Measurements from ENCODE around the gene CARS1.

Gene CARS1

DNA sequence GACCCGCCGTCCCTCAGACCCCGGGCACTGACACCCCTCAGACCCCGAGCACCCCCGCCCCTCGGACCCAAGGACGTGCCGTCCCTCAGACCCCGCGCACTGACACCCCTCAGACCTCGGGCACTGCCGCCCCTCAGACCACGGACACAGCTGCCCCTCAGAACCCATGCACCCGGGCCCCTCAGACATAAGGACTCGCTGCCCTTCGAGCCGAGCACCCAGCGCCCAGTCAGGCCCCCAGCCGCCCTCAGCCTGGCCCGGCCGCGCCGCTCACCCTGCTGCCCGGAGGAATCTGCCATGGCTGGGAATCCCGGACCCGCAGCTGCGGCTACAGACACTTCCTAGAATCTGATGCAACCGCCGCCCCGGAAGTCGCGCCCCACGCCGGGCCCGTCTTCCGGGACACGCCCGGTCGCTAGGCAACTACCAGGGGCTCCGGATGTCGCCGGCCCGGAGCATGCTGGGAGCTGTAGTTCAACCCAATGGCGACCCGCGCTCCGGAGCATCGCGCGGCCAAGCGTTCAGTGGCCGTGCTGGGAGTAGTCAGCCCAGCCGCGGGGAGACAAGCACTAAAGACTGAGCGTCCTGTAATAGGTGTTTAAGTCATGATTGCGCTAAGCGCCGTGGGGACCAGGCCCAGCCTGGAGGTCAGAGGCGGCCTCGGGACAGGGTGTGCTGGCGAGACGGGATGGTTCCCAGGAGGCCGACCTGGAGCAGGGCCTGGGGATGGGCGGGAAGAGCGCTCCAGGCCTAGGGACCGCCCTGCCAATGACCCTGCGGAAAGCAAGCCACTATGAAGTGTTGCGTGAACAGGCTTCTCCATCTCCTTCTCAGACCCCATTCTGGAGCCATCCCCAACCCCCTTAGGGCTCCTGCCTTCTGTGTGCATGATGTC lies at the start of gene CARS1:
TSS of gene CARS1 (minus strand) at position 355 of the 895 bp plus-strand sequence. CDS start at position 299, 56 bp downstream.
- peak; percentile 97 for DNase-seq

DNA sequence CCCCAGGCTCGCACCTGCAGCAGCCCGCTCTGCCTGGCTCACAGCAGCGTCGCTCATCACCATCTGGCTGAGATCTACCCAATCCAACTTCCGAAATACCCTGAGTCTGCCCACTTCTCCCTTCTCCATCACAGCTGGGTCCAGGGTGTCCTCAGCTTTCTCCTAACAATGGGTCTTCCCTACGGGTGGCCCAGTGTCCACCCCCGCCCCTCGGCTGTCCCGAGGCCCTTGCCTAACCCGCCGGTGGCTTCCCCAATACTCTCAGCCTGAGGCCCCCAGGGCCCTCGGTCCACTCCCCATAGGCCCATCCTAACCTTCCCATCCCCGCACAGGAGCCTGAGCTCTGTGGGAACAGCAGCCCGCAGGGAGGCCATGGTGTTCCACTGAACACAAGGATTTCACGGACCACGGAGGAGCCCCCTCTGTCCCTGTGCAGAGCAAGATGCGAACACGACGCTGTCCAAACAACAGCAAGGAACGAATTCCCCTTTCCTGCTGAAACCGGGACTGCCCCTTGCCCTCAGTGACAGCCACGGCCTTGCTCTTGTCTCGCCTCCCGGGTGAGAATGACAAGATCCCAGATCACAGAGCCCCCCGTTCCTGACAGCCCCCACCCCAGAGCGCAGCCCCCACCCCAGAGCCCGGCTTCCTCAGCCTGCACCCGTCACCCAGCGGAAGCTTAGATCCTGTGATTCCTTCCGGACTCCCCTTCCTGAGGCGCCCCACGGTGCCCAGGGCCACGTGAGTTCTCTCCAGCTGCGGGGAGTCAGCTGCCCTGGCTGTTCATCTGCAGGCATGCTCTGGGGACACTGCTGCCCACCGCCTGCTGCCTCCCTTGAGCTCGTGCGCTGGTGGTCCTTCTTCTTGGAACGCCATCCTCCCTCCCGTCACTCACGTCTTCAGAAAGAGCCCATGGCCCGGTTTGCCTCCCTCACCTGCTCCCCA lies 48.8 kb upstream of the CARS1 start:
- no peak for DNase-seq

DNA sequence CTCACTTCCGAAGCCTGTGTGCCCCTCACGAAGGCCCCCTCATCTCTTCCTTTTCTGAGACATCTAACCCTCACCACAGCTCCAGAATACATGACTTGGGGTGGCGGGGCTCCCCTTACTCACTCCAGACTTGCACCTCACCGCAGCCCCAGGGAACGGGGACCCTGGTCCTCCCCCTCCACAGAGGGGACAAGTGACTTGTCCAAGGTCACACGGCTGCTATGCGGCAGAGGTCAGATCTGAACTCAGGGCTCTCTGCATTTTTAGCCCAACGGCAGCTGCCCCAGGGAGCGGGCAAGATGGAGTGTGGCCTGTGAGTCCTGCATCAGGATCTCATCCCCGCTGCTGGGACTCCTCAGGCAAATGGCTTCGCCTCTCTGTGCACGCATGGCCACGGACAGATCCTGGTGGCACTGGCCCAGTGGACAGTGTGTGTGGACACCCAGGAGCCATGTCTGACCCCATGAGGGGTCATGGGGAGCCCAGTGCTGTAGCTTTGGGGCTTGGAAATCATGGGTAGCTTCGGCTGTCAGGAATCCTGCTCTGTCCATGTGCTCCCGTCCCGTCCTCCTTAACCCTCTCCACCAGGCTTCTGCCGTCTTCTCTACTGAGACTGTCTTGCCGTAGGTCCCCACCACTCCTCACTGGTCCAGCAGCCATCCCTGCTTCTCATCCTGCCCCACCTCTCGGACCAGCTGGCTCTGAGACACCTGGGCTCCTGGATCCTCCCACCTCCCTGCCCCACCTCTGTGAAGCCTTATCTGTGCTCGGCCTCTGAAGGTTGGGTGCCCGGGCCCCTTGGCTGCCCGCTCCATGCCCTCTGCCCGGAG lies 48.0 kb upstream of the CARS1 start:
- DNase-seq: no peak

- DNase-seq: no peak
Measured at GRCh38 chr11:3104051-3104714, 47.0 kb upstream of the CARS1 start.

DNA sequence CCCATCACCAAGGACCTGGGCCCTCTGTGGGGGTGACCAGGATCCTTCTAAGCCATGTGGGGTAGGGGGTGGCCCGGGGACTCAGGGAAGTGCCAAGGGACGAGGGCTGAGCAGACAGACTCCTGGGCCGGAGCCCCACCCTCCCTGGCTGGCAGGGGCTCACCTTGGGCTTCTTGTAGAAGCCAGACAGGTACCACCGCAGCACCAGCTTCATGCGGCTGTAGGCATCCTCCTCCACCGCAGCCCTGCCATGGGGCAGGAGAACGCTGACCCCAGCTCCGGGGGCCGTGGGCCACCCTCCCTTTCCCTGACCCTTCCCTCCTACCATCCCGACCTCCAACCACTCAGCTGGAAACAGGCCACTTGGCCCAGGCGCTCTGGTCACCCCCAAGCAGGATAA lies 45.9 kb upstream of the CARS1 start:
- no peak for DNase-seq

GRCh38 chr11:3102641-3102921 lies 45.4 kb upstream of the CARS1 start:
- DNase-seq: no peak

DNA sequence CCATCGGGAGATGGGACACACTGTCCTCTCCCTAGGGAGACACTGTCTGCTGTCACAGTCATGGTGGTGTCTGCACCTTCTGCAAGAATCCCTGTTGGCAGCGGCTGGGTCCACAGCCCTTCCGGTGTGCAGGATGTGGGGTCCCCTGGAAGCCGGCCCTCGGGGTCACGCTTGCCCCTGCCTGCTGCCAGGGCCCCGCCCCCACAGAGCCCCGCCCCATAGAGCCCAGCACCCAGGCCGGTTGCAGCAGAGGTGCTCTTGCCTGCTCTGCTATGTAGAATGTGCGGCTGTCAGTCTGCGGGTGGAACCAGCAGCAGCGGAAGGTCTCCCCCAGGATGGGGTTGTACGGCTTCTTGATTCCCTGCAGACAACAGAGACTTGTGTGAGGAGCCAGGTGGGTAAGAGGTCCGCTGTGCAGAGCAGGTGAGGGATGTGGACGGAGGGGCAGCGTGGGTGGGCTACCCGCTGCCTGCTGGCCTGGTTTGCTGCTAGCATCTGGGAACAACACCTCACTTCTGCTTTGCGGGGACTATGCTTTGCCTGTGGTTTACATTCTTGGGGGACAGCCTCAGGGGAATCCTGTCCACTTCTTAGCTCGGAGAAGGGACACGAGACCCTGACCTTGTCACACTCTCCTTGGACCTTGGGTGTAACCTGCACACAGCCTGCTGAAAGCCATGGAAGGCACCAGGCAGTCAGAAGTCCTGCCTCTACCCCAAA lies 44.9 kb upstream of the CARS1 start:
- no peak for DNase-seq

- DNase-seq: no peak
Measured at GRCh38 chr11:3099178-3099577, 42.0 kb upstream of the CARS1 start.

GRCh38 chr11:3096909-3097530 lies 39.8 kb upstream of the CARS1 start:
- no peak for DNase-seq

- DNase-seq: no peak
Measured at GRCh38 chr11:3095712-3096361, 38.6 kb upstream of the CARS1 start.

DNA sequence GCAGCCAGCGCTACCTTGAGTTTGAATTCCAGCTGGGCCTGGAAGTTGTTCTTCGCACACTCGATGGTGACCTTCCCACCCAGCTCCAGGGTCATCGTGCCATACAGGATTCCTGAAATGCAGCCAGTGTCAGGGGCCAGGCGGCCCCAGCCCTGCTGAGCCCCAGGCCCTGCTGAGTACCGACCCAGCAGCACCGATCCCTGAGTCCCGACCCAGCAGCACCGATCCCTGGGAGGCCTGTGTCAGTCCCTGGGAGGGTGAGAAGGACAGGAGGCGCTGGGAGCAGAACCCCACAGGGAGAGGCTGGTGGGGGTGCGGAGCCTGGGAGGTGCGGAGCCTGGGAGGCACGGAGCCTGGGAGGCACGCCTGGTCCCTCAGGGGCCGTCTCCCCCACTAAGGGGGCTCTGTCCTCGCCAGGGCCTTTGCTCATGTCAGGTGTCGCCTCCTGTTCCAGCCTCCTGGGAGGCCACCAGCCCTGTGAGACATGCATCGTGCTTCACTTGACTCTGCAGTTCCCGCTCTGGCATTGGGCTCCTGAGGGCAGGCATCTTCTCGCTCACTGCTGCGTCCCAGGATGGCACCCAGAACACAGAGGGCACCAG lies 37.1 kb upstream of the CARS1 start:
- no peak for DNase-seq

DNA sequence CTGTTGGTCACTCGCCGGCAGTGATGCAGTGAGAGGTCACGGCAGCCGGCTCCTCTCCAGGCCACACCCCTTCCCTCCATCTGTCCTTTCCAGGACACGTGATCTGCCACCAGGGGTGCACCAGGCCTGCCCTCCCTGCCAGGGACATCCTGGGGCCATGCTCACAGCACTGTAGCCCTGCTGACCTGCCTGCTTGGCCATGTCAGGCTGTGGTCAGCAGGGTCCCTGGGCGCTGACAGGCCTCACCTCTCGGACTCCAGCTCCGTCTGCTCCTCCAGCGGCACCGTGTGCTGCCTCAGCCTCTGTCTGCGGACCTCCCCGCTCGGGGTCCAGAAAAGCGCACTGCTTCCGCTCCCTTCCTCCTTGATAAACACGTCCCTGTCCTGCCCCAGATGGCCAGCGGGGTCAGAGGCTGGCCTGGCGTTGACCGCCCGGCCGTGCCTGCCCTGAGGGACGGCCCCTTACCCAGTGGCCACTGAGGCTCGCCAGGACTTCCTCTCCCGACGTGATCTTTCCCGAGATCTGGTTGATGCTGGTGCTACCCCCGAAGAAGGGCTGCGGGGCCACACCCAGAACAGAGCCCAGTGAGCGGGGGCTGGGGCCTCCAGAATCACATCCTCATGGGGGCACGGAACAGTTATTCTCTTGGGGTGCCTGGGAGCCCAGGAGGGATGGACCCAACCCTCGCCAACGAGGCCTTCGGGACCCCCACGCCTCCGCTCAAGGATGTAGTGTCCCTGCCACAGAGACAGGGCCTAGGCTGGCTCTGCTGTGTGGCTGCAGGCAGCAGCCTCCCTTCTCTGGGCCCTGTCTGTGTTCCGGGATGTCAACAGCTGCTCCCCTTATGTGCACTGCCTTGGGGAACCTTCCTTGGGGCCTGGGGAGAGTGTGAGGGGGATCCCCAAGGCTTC lies 36.3 kb upstream of the CARS1 start:
- no peak for DNase-seq

- DNase-seq: no peak
Measured at GRCh38 chr11:3092603-3093141, 35.4 kb upstream of the CARS1 start.

DNA sequence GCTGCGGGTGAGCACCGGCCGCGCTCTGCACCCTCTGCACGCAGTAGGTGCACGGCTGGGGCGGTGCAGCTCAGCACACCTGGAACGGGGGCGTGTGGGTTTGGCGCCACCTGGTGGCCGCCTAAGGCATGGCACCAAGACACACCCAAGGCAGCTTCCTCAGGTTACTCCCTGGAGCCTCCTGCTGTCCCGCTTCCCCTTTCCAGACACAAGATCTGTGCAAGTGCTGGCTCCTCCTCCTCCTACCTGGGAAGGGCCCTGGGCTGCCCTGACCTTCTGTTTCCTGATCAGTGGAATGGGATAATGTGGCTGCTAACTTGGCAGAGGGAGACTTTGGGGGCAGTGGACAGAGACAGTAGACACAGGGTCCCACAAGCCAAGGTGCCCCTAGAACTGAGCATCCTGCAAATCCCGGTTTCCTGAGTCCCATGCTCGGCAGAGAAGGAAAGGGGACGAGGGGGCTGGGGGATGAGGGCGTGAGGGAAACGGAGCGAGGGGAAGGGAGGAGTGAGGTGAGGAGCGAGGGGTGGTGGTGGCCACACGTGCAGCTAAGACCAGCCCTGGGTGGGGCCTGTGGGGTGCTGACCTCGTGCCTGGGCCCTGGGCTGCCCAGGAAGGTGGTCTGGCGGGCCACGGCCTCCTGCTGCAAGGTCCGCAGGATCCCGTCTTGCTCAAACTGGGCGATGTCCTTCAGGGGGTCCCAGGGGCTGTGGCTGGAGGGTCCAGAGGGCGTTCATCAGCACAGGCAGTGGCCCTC lies 34.8 kb upstream of the CARS1 start:
- DNase-seq: peak; percentile 81

DNA sequence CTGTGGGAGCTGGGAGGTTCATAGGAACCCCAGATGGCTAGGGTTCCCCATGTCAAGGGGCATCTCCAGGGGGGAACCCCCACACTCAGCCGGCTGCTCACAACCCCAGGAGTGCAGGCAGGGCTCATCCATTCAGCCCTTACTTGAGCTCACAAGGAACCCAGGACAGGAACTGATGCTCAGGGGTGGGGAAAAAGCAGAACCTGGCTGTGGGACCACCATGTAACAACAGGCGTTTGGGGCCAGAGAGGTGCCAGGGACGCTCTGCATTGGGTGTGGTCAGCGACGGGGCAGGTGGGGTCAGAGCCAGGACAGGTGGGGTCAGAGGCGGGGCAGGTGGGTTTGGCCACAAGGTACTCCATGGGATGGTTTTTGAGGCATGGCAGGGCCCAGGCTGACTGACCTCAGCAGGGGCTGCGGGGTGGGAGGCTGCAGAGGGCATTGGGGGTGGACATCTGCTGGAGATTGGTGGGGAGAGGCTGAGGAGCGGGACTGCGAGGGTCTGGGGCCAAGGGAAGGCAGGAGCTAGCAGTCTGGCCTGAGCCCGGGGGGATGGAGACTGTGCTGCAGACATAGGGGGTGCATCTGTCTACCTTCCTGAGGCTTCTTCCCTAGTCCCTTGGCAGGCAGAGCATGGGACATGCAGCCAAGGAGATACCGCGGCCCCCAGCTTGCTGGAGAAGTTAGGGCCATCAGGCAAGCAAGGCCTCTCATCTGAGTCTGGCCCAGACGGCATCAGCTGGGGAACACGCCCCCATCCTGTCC lies 34.0 kb upstream of the CARS1 start:
- no peak for DNase-seq

- DNase-seq: no peak
Measured at GRCh38 chr11:3090096-3090901, 33.1 kb upstream of the CARS1 start.
